ENCODE results near the gene BYSL.

BYSL gene, protein sequence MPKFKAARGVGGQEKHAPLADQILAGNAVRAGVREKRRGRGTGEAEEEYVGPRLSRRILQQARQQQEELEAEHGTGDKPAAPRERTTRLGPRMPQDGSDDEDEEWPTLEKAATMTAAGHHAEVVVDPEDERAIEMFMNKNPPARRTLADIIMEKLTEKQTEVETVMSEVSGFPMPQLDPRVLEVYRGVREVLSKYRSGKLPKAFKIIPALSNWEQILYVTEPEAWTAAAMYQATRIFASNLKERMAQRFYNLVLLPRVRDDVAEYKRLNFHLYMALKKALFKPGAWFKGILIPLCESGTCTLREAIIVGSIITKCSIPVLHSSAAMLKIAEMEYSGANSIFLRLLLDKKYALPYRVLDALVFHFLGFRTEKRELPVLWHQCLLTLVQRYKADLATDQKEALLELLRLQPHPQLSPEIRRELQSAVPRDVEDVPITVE

GRCh38 chr6:41920921-41921711 lies at the start of gene BYSL, which contains the start of gene MED20:
TSS of gene BYSL (plus strand) at chr6:41921499. CDS start at chr6:41921563, 64 bp downstream.
TSS of gene MED20 (minus strand) at chr6:41921139. CDS start at chr6:41921018, 121 bp downstream.
- peak; percentile 87 to 95 for DNase-seq (ENCODE audit: low read depth in 2 of 2, low spot score in 1 of 2)

- DNase-seq (ENCODE audit: low read depth in 2 of 2, low spot score in 1 of 2): no peak
Observed at GRCh38 chr6:41871691-41872090, 49.6 kb upstream of the BYSL start.

DNA sequence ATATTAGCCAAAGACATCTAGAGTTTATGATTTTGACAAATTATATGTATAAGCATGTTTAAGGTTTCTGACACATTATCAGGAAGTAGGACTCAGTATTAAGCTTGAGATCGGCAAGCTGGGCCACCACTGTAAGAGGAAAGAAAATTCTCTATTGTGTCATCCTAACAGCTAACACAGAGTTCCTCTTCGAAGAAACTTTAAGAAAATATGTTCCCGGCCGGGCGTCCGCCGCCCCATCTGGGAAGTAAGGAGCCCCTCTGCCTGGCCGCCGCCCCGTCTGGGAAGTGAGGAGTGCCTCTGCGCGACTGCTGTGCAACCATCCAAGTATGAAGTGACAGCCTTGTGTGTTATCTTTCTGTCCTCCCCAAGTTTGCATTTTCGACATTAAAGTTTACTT lies 49.2 kb upstream of the BYSL start:
- DNase-seq (ENCODE audit: low read depth in 2 of 2, low spot score in 1 of 2): no peak

GRCh38 chr6:41874741-41875140 lies 46.6 kb upstream of the BYSL start:
- DNase-seq (ENCODE audit: low read depth in 2 of 2, low spot score in 1 of 2): no peak

- DNase-seq (ENCODE audit: low read depth in 2 of 2, low spot score in 1 of 2): no peak
Observed at GRCh38 chr6:41877051-41877680, 44.1 kb upstream of the BYSL start.

- DNase-seq (ENCODE audit: low read depth in 2 of 2, low spot score in 1 of 2): no peak
Observed at GRCh38 chr6:41878246-41878645, 43.1 kb upstream of the BYSL start.

GRCh38 chr6:41878961-41879405 lies 42.3 kb upstream of the BYSL start:
- no peak for DNase-seq (ENCODE audit: low read depth in 2 of 2, low spot score in 1 of 2)

DNA sequence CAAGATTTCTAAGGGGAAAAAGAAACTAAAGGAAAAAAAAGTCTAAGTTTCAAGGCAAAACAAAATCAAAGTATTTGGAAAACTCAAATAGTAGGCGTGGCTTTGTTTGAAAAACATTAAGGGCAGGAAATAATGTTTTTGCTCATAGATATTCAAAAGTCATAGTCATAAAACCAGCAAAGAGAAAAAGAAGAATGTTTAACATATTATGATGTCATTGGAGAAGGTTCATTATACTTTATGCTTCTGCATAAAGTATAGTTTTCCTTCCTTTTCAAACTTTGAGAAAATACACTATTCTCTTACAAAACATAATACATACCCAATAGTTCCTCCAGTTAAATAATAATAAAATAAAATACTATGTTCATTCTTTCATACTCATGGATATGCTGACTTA lies 39.8 kb upstream of the BYSL start:
- no peak for DNase-seq (ENCODE audit: low read depth in 2 of 2, low spot score in 1 of 2)

DNA sequence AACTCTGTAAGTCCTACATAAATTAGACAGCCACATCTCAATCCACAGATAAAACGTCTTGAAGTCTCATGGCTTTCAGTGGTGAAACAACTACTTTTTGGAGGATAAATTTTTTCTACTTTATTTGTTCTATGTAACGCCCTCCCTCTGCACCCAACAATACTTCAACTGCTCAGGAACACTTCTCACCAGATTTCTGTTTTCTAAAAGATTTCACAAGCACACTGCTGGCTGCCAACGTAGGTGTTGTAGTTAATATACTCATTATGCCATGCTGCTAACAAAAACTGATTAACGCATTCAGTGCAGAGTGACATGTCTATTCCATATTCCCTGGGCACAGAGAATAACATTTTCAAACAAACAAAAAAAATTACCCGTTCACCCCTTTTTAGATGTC lies 36.3 kb upstream of the BYSL start:
- DNase-seq (ENCODE audit: low read depth in 2 of 2, low spot score in 1 of 2): no peak

DNA sequence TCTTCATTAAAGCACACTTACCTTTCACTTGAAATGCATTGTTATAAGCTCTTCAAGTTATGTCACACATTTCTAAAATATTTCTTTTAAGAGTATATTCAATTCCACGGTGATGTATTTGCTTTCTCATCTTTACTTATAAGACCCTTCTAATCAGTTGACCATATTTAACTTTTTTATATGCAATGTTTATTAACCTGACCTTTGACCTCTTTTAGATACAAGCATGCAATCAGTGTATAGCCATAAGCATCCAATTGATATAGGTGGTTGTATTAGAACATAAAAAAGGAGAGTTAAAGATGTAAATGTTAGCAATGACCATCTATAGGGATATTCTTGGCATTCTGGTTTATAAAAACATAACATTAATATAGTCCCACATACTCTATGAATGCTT lies 35.4 kb upstream of the BYSL start:
- no peak for DNase-seq (ENCODE audit: low read depth in 2 of 2, low spot score in 1 of 2)

DNA sequence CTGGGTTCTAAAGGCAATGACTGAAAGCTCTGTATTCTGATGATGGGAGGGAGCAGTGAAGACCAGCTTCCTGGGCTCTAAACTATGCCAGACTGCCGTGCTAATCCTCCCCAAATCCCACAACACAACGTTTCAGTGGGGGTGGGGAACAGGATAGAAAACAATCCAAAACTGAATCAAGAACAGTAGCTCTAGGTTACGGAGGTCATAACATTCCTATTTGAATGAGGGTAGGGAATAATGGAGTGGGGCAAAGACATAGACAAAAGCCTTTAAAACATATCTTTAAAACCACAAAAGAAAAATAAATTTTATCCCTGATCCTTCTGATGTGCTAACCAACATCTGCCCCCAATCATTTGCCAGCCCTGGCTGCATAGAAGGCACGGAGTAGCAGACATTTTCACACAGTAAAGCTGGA lies 34.0 kb upstream of the BYSL start:
- DNase-seq (ENCODE audit: low read depth in 2 of 2, low spot score in 1 of 2): no peak

- no peak for DNase-seq (ENCODE audit: low read depth in 2 of 2, low spot score in 1 of 2)
Observed at GRCh38 chr6:41892921-41893564, 28.3 kb upstream of the BYSL start.

DNA sequence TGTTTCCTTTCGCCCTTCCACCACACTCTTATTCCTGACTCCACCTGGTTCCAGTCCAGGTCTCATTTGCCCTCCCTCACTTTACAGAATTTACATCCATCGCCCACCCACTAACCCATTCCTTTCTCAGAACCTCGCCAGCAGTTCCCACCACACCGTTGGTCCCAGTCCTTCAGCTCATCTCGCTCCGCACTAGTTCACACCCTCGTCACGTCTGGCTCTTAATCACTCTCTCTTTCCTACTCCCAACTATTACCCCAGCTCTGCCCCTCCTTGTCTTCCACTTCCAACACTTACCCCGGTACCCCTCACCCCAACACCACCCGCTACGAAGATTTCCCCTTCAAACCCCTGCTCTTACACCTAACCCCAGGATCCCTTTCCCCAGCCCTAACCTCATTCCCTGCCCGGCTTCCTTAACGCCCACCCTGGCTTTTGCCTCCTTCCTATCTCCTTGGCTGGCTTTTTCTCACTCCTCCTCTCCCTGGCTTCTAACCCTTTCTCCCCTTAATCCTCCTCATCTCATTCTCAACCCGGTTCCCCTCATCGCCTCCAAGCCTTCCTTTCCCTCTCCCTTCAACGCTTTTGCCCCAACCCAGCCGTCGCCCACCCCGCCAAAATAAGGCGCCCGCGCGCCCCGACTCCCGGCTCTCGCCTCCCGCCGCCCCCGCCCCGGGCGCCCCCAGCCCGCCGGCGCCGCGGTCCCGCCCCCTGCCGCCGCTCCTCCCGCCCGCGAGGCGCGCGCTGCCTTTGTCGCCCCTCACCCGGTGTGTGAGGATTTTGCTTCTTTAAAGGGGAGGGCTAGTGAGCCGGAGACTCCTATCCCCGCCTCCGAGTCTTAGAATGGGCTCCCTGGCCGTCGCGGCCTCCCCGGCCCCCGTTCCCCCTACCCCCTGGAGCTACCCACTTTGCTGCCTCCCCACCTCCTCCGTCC lies 26.7 kb upstream of the BYSL start:
- peak in 1 of 2 donors; percentile 12 for DNase-seq (ENCODE audit: low read depth in 2 of 2, low spot score in 1 of 2)

GRCh38 chr6:41895300-41896233 lies 25.7 kb upstream of the BYSL start, which contains the start of gene USP49:
TSS of gene USP49 (minus strand) at chr6:41895375. CDS start at chr6:41806983, 88,392 bp downstream.
- DNase-seq (ENCODE audit: low read depth in 2 of 2, low spot score in 1 of 2): peak; percentile 80 to 87

DNA sequence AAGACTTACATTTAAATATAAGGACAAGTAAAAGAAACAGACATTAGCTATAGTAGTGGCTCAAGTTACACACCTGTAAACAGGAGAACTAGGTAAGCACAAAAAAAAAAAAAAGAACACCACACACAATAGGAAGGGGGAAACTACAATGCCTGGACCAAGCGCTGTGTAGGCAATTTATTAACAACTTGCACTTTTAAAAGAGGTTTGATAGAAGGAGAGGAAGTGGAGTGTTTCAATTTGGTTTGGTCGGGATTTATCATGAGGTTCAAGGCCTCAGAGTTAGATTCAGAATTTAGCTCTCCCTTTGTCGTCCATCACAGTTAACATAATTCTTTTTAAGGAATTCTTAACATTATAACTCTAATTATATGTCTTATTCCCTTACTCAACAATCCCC lies 25.0 kb upstream of the BYSL start:
- DNase-seq (ENCODE audit: low read depth in 2 of 2, low spot score in 1 of 2): no peak

GRCh38 chr6:41900861-41901260 lies 20.4 kb upstream of the BYSL start:
- DNase-seq (ENCODE audit: low read depth in 2 of 2, low spot score in 1 of 2): no peak

DNA sequence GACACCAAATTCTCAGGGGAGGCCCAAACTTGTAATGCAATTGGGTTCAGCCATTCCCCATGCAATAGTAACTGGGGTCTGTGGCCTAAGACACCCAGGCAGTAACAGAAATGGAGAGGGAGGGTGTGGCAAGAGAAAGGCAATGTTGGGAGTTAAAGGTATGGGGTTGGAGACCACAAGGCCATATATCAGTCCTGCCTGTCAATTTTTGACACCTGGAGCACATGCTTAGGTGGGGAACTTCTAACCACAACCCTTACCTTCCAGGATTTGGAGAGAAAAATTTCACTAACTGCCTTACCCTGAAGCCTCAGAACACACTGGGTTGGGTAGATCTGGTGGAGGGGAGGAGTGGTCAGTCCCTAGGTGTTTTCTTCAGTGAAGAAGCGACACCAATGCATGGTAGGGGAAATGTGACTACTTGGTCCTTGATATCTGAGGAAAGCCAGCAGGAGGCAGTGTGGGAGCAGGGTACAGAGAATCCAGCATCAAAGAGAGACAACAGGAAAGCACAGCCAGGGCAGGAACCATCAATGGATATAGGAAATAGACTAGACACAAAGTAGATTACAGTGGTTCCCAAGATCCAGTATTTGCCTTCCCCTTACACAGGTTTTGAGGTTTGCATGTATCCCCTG lies 19.3 kb upstream of the BYSL start:
- peak in 1 of 2 donors; percentile 37 for DNase-seq (ENCODE audit: low read depth in 2 of 2, low spot score in 1 of 2)

DNA sequence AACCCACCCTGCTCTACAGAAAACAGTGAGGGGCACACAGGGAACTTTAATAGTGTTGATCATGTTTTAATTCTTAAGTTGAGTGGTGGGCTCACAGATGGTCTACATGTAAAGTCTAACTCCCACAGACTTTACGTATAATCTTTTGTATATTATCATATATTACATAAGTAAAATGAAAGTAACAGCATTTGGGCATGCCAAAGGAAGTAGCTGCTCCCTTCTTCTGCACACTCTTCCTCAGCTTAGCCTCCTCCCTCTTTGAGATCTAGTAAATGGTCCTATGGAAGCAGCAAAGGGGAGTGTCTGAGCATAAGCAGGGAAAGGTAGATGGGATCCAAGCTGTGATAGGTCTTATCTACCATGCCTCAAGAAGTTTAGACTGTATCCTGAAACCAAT lies 11.6 kb upstream of the BYSL start:
- DNase-seq (ENCODE audit: low read depth in 2 of 2, low spot score in 1 of 2): no peak

Measured in stimulated activated CD8-positive, alpha-beta memory T cell treated with anti-CD3 and anti-CD28 coated beads, Interleukin-4, amount 100 ng/mL, for 4 hours (primary cell).